Ascending aorta (tissue), 2 donors: ENCODE data around the gene KIAA0319L. TPM values are rescaled to one million over a fixed set of nuclear protein-coding genes. Genes with fewer than 3 reads are reported as not detected.
A peak's percentile ranks its signal among the peaks of the same experiment; 100 is the strongest.

Experiments
- DNase-seq, 2 donors: peaks; one replicate each; pipeline ENCODE4 v3.0.0-alpha.2; 2019; ENCODE audit warnings: low spot score in 2 of 2
- H3K27ac ChIP-seq, 2 donors: fragments of 200-600 bp; sonication (generic); one replicate each; pipeline ENCODE4 v1.5.1; 2016 to 2017; ENCODE audit warnings: mild to moderate bottlenecking in 1 of 2
- H3K27me3 ChIP-seq: fragments of 200-600 bp; sonication (generic); one replicate; pipeline ENCODE4 v1.5.1; 2017
- H3K36me3 ChIP-seq, 2 donors: fragments of 200-600 bp; sonication (generic); one replicate each; pipeline ENCODE4 v1.5.1; 2016
- H3K4me1 ChIP-seq, 2 donors: fragments of 200-600 bp; sonication (generic); one replicate each; pipeline ENCODE4 v1.5.1; 2016 to 2017; ENCODE audit warnings: mild to moderate bottlenecking in 1 of 2
- H3K4me3 ChIP-seq, 2 donors: fragments of 200-600 bp; sonication (generic); one replicate each; pipeline ENCODE4 v1.5.1; 2016 to 2017; ENCODE audit warnings: mild to moderate bottlenecking in 1 of 2
- H3K9me3 ChIP-seq, 2 donors: fragments of 200-600 bp; sonication (generic); one replicate each; pipeline ENCODE4 v1.5.1; 2016
- intact Hi-C: fragments of 100-400 bp; cut with DNase I; formaldehyde crosslinking; loops from one replicate; pipeline ENCODE4 v1.15.1; 2023
- total RNA-seq: library from RNA; depleted of rRNA; stranded (reverse); fragments of >200 nt; gene quantifications from one replicate; pipeline ENCODE4 v1.1.0, GENCODE V29; 2016
- TF ChIP-seq, protein P1 (sequence below), 3 experiments: fragments of 200-600 bp in 2 of 3; fragments of 450-650 bp in 1 of 3; sonication (generic) in 2 of 3; IDR thresholded peaks; one replicate each; pipeline ENCODE4 v1.5.1; 2016 to 2019; ENCODE audit warnings: antibody characterized with exemption in 3 of 3, mild to moderate bottlenecking in 1 of 3, moderate library complexity in 1 of 3

Gene KIAA0319L
- total RNA-seq, result 44.9 TPM

DNA sequence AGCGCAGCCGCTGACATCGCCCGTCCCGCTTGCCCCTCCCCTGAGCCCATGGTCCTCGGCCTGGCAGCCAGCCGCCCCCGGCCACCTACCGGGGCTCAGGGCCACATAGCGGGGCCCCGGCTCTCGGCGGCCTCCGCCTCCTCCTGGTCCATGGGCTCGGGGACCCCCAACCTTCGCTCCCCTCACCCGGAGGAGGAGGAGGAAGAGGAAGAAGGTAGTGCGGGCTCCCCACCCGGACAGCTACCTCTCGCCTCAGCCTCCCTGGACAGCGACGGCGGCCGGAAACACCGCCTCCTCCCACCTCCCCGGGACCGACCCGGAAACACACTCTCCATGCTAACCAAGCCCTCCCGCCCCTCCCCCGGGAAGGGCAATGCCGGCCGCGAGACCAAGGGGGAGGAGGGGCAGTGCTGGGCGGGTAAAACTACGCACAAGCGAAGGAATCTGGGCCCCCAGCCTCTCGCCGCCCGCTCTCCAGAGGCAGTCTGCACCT, at the start of gene KIAA0319L:
KIAA0319L (minus strand) TSS at position 286 of the 493 bp plus-strand sequence. CDS start 2,912 bp downstream, outside the sequence.
- peak in 1 of 2 donors; percentile 94 for DNase-seq
- intact Hi-C loops, result loop anchor here (2.0 to 5.0 kb wide), 6 partner anchors 18 to 364 kb away; partner anchors contain the start of genes C1orf216, PSMB2 and SFPQ
- peak within 1 kb of the TSS; percentile 95 to 97 for H3K27ac ChIP-seq
- H3K4me3 ChIP-seq, result peak within 1 kb of the TSS; percentile 85 to 98
- H3K4me1 ChIP-seq, result peaks cover 4 to 46% of the 10 kb centered on the region in 2 donors
- TF ChIP-seq, protein P1, sequence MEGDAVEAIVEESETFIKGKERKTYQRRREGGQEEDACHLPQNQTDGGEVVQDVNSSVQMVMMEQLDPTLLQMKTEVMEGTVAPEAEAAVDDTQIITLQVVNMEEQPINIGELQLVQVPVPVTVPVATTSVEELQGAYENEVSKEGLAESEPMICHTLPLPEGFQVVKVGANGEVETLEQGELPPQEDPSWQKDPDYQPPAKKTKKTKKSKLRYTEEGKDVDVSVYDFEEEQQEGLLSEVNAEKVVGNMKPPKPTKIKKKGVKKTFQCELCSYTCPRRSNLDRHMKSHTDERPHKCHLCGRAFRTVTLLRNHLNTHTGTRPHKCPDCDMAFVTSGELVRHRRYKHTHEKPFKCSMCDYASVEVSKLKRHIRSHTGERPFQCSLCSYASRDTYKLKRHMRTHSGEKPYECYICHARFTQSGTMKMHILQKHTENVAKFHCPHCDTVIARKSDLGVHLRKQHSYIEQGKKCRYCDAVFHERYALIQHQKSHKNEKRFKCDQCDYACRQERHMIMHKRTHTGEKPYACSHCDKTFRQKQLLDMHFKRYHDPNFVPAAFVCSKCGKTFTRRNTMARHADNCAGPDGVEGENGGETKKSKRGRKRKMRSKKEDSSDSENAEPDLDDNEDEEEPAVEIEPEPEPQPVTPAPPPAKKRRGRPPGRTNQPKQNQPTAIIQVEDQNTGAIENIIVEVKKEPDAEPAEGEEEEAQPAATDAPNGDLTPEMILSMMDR (IDR thresholded peaks at IDR 0.05), result no peak
- H3K27me3 ChIP-seq, result no peaks in the 10 kb centered on the region
- H3K36me3 ChIP-seq, result peaks cover 8 to 20% of the 10 kb centered on the region in 2 donors
- H3K9me3 ChIP-seq, result no peaks in the 10 kb centered on the region

DNA sequence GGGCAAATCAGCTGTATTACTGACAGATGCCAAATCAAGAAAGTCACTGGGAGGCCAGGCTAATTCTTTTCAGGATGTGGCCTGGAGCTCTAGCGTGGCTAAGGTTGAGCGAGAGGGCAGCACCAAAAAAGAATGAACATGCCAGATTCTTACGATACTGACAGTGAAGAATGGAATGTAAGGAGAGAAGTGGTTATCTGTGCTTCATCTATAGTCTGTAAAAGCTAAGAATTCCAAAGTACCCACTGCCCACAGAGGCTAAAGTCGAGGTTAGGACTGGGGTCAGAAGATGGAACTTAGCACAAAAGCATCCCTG, 48.6 kb upstream of the KIAA0319L start:
- Histone ChIP-seq H3K36me3 (peaks cover 47 to 85% of the 10 kb centered on the region in 2 donors), H3K27me3 (no peaks in the 10 kb centered on the region), H3K9me3 (no peaks in the 10 kb centered on the region), H3K4me1 (no peaks in the 10 kb centered on the region), H3K27ac (no peak overlapping the region), H3K4me3 (no peak overlapping the region)
- intact Hi-C loops, result no loop called here
- TF ChIP-seq, protein P1 (IDR thresholded peaks at IDR 0.05), result no peak
- no peak for DNase-seq

DNA sequence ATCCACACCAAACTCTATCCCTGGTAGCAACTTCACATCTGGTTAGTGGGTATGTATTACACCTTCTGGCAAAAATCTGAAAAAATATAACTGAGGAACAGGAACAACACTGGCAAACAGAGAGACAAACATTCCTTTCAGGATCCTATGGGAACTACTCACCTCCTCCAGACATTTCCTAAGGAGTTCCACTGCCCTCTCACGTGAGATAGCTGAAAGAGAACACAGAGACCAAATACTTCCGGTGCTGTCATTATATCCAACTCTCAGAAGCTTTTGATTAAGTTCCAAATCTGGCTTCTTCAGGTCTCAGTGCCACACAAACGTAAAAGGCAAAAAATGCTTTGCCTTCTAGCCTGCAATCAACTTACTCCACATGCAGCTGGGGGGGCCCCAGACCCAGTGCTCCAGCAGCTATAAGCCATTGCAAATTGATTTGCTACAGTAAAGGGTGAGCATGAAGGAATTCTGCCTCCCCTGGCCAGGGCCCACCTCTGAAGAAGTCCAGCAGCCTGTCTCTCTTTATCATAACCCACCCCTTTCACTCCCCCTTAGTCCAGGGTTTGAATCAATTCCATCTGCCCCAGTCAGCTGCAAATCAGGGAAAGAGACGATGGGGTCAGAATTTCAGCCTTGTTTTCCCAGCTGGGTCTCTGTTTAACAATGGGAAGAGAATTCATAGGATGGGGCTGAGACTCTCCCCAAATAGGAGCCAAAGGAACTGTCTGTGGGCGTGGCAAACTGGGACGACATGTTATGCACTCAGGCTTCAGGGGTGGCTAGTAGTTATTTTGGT, 48.1 kb upstream of the KIAA0319L start:
- H3K9me3 ChIP-seq, result no peaks in the 10 kb centered on the region
- DNase-seq, result no peak
- TF ChIP-seq, protein P1 (IDR thresholded peaks at IDR 0.05), result no peak
- H3K4me1 ChIP-seq, result no peaks in the 10 kb centered on the region
- H3K27me3 ChIP-seq, result no peaks in the 10 kb centered on the region
- H3K36me3 ChIP-seq, result peaks cover 46 to 83% of the 10 kb centered on the region in 2 donors
- H3K27ac ChIP-seq, result no peak overlapping the region
- intact Hi-C loops, result no loop called here
- H3K4me3 ChIP-seq, result no peak overlapping the region

DNA sequence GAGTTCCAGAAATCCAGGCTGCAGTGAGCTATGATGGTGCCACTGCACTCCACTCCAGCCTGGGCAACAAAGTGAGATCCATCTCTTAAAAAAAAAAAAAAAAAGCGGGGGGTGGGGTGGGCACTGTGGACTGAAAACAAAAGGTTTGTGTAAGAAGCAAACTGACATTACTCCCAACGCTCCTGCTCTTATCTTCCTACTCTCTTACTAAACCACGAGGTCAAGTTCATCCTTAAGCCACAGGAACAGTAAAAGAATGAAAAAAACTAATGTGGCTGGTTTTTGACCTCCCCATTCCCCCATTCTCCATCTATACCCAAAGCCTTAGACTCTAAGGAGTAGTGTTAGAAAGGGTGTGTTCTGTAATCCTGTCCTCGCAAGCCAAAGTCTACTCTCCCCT, 46.7 kb upstream of the KIAA0319L start:
- intact Hi-C loops, result no loop called here
- H3K27me3 ChIP-seq, result no peaks in the 10 kb centered on the region
- no peaks in the 10 kb centered on the region for H3K4me1 ChIP-seq
- no peak overlapping the region for H3K27ac ChIP-seq
- TF ChIP-seq, protein P1 (IDR thresholded peaks at IDR 0.05), result no peak
- H3K4me3 ChIP-seq, result no peak overlapping the region
- no peaks in the 10 kb centered on the region for H3K9me3 ChIP-seq
- peaks cover 52 to 80% of the 10 kb centered on the region in 2 donors for H3K36me3 ChIP-seq
- no peak for DNase-seq

DNA sequence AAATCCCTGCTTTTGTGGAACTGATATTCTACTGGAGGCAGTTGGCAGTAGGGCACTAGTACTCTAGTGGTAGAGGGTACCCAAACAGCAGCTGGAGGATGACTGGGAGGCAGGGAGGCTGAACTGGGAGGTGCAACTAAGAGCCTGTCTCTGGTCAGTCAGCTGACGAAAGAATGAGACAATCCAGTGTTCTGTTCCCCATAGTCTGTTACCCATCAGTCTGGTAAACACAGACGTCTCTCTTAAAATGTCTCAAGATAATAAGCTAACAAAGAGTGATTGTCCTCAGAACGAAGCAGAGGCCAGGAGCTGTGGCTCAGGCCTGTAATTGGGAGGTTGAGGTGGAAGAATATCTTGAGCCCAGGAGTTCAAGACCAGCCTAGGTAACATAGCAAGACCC, 46.3 kb upstream of the KIAA0319L start:
- Histone ChIP-seq H3K4me1 (no peaks in the 10 kb centered on the region), H3K36me3 (peaks cover 49 to 79% of the 10 kb centered on the region in 2 donors), H3K9me3 (no peaks in the 10 kb centered on the region), H3K27me3 (no peaks in the 10 kb centered on the region), H3K4me3 (no peak overlapping the region), H3K27ac (no peak overlapping the region)
- no peak for DNase-seq
- intact Hi-C loops, result no loop called here
- TF ChIP-seq, protein P1 (IDR thresholded peaks at IDR 0.05), result no peak
